DOHH2 (cell line): ENCODE data around the gene KIF16B.

Experiments
- CTCF ChIP-seq: fragments of 200-600 bp; sonication (generic); IDR thresholded peaks from one replicate; pipeline ENCODE4 v1.5.1; 2014; ENCODE audit warnings: antibody characterized with exemption, mild to moderate bottlenecking, low read depth, low read length; ENCODE audit not compliant: poor library complexity, severe bottlenecking
- EZH2phosphoT487 ChIP-seq: fragments of 200-600 bp; sonication (generic); IDR thresholded peaks from 2 replicates; pipeline ENCODE4 v1.6.1; 2017; ENCODE audit warnings: borderline replicate concordance, mild to moderate bottlenecking, antibody characterized with exemption, low read length, moderate library complexity, mixed read lengths

GRCh38 chr20:16313917-16314316, 259.3 kb downstream of the KIF16B start:
- no peak for TF ChIP-seq CTCF
- no peak for TF ChIP-seq EZH2phosphoT487
